ENCODE results near the gene SLC39A13.

Gene SLC39A13

GRCh38 chr11:47447906-47448305, 39.5 kb downstream of the SLC39A13 start:
- no peak for TF ChIP-seq CTCF (IDR thresholded peaks at IDR 0.05; ENCODE audit: low read depth, low read length)
- Histone ChIP-seq H3K27ac (no peak overlapping the region), H3K9me3 (ENCODE audit: severe bottlenecking) (no peaks in the 10 kb centered on the region), H3K27me3 (ENCODE audit: insufficient read depth, low read depth, severe bottlenecking) (no peaks in the 10 kb centered on the region), H3K36me3 (no peaks in the 10 kb centered on the region), H3K4me3 (ENCODE audit: low read depth, low read length) (no peak overlapping the region)
- no peak for DNase-seq

GRCh38 chr11:47448566-47449427, 40.4 kb downstream of the SLC39A13 start, which contains the start of gene RAPSN:
TSS of gene RAPSN (minus strand) at chr11:47449136. CDS start at chr11:47448964, 172 bp downstream.
- DNase-seq: no peak

GRCh38 chr11:47449541-47449940, 41.2 kb downstream of the SLC39A13 start:
- Histone ChIP-seq H3K9me3 (ENCODE audit: severe bottlenecking) (no peaks in the 10 kb centered on the region), H3K27ac (no peak overlapping the region), H3K27me3 (ENCODE audit: insufficient read depth, low read depth, severe bottlenecking) (no peaks in the 10 kb centered on the region), H3K4me3 (ENCODE audit: low read depth, low read length) (no peak overlapping the region), H3K36me3 (no peaks in the 10 kb centered on the region)
- TF ChIP-seq CTCF (IDR thresholded peaks at IDR 0.05; ENCODE audit: low read depth, low read length): no peak
- no peak for DNase-seq

More at GRCh38 chr11:47448566-47449427, 40.4 kb downstream of the SLC39A13 start, which contains the start of gene RAPSN:
- H3K4me3 ChIP-seq (ENCODE audit: low read depth, low read length): no peak within 1 kb of the TSS
- no peaks in the 10 kb centered on the region for H3K9me3 ChIP-seq (ENCODE audit: severe bottlenecking)
- H3K27ac ChIP-seq: no peak within 1 kb of the TSS
- no peaks in the 10 kb centered on the region for H3K36me3 ChIP-seq
- TF ChIP-seq CTCF (IDR thresholded peaks at IDR 0.05; ENCODE audit: low read depth, low read length): no peak
- no peaks in the 10 kb centered on the region for H3K27me3 ChIP-seq (ENCODE audit: insufficient read depth, low read depth, severe bottlenecking)

GRCh38 chr11:47451436-47451835, 43.0 kb downstream of the SLC39A13 start:
- TF ChIP-seq CTCF (IDR thresholded peaks at IDR 0.05; ENCODE audit: low read depth, low read length): no peak
- no peak overlapping the region for H3K4me3 ChIP-seq (ENCODE audit: low read depth, low read length)
- no peaks in the 10 kb centered on the region for H3K36me3 ChIP-seq
- no peak overlapping the region for H3K27ac ChIP-seq
- DNase-seq: no peak
- no peaks in the 10 kb centered on the region for H3K9me3 ChIP-seq (ENCODE audit: severe bottlenecking)
- no peaks in the 10 kb centered on the region for H3K27me3 ChIP-seq (ENCODE audit: insufficient read depth, low read depth, severe bottlenecking)

GRCh38 chr11:47451990-47452389, 43.6 kb downstream of the SLC39A13 start:
- DNase-seq: no peak
- Histone ChIP-seq H3K27ac (no peak overlapping the region), H3K9me3 (ENCODE audit: severe bottlenecking) (no peaks in the 10 kb centered on the region), H3K4me3 (ENCODE audit: low read depth, low read length) (no peak overlapping the region), H3K36me3 (no peaks in the 10 kb centered on the region), H3K27me3 (ENCODE audit: insufficient read depth, low read depth, severe bottlenecking) (no peaks in the 10 kb centered on the region)
- no peak for TF ChIP-seq CTCF (IDR thresholded peaks at IDR 0.05; ENCODE audit: low read depth, low read length)
